ENCODE measurements around the gene HSDL2. TPM values are rescaled to one million over a fixed set of nuclear protein-coding genes. Genes with fewer than 3 reads are reported as not detected.
"Not testable (repeated sequence)": the region's sequence is repeated elsewhere in the genome, so short reads cannot be mapped to it uniquely, and the experiment has no call there.

The HSDL2 gene
- total RNA-seq, 1 donor from 2014 or later, result 4.8 TPM

GRCh38 chr9:112408275-112408674 is 28.4 kb downstream of the HSDL2 start:
- no peaks in the 10 kb centered on the region for H3K27me3 Mint-ChIP-seq (ENCODE audit: unreplicated experiment)
- no peaks in the 10 kb centered on the region for H3K36me3 Mint-ChIP-seq (ENCODE audit: unreplicated experiment)
- no peaks in the 10 kb centered on the region for H3K9me3 Mint-ChIP-seq (ENCODE audit: unreplicated experiment)
- no peak overlapping the region for H3K27ac Mint-ChIP-seq (ENCODE audit: unreplicated experiment)
- no peaks in the 10 kb centered on the region for H3K4me1 Mint-ChIP-seq (ENCODE audit: low read depth, unreplicated experiment)
- DNase-seq, result no peak
- no peak for TF ChIP-seq CTCF (IDR thresholded peaks at IDR 0.05; ENCODE audit: partially characterized antibody, unreplicated experiment)
- H3K4me3 Mint-ChIP-seq (ENCODE audit: unreplicated experiment), result no peak overlapping the region

GRCh38 chr9:112408819-112409218 is 28.9 kb downstream of the HSDL2 start:
- Mint-ChIP-seq H3K4me1 (ENCODE audit: low read depth, unreplicated experiment) (no peaks in the 10 kb centered on the region), H3K9me3 (ENCODE audit: unreplicated experiment) (no peaks in the 10 kb centered on the region), H3K27me3 (ENCODE audit: unreplicated experiment) (no peaks in the 10 kb centered on the region), H3K27ac (ENCODE audit: unreplicated experiment) (no peak overlapping the region), H3K4me3 (ENCODE audit: unreplicated experiment) (no peak overlapping the region), H3K36me3 (ENCODE audit: unreplicated experiment) (no peaks in the 10 kb centered on the region)
- no peak for TF ChIP-seq CTCF (IDR thresholded peaks at IDR 0.05; ENCODE audit: partially characterized antibody, unreplicated experiment)
- DNase-seq, result no peak

- no peak overlapping the region for H3K27ac Mint-ChIP-seq (ENCODE audit: unreplicated experiment)
- no peak for DNase-seq
- H3K36me3 Mint-ChIP-seq (ENCODE audit: unreplicated experiment), result no peaks in the 10 kb centered on the region
- H3K4me1 Mint-ChIP-seq (ENCODE audit: low read depth, unreplicated experiment), result no peaks in the 10 kb centered on the region
- no peak for TF ChIP-seq CTCF (IDR thresholded peaks at IDR 0.05; ENCODE audit: partially characterized antibody, unreplicated experiment)
- no peak overlapping the region for H3K4me3 Mint-ChIP-seq (ENCODE audit: unreplicated experiment)
- H3K27me3 Mint-ChIP-seq (ENCODE audit: unreplicated experiment), result no peaks in the 10 kb centered on the region
- H3K9me3 Mint-ChIP-seq (ENCODE audit: unreplicated experiment), result no peaks in the 10 kb centered on the region
These were observed 29.9 kb downstream of the HSDL2 start for GRCh38 chr9:112409758-112410157.

- no peaks in the 10 kb centered on the region for H3K36me3 Mint-ChIP-seq (ENCODE audit: unreplicated experiment)
- TF ChIP-seq CTCF (IDR thresholded peaks at IDR 0.05; ENCODE audit: partially characterized antibody, unreplicated experiment), result no peak
- no peak overlapping the region for H3K27ac Mint-ChIP-seq (ENCODE audit: unreplicated experiment)
These were observed 31.7 kb downstream of the HSDL2 start for GRCh38 chr9:112411626-112412027.

GRCh38 chr9:112413728-112414127 is 33.8 kb downstream of the HSDL2 start:
- not testable (repeated sequence) for H3K4me1 Mint-ChIP-seq (ENCODE audit: low read depth, unreplicated experiment); H3K36me3 Mint-ChIP-seq (ENCODE audit: unreplicated experiment); H3K27me3 Mint-ChIP-seq (ENCODE audit: unreplicated experiment); H3K4me3 Mint-ChIP-seq (ENCODE audit: unreplicated experiment); H3K9me3 Mint-ChIP-seq (ENCODE audit: unreplicated experiment); H3K27ac Mint-ChIP-seq (ENCODE audit: unreplicated experiment); DNase-seq

More at GRCh38 chr9:112411626-112412027, 31.7 kb downstream of the HSDL2 start:
- no peak for DNase-seq
- no peaks in the 10 kb centered on the region for H3K9me3 Mint-ChIP-seq (ENCODE audit: unreplicated experiment)
- H3K4me1 Mint-ChIP-seq (ENCODE audit: low read depth, unreplicated experiment), result no peaks in the 10 kb centered on the region
- H3K27me3 Mint-ChIP-seq (ENCODE audit: unreplicated experiment), result no peaks in the 10 kb centered on the region
- H3K4me3 Mint-ChIP-seq (ENCODE audit: unreplicated experiment), result no peak overlapping the region

GRCh38 chr9:112420208-112420607 is 40.3 kb downstream of the HSDL2 start:
- TF ChIP-seq CTCF (IDR thresholded peaks at IDR 0.05; ENCODE audit: partially characterized antibody, unreplicated experiment), result no peak
- H3K27ac Mint-ChIP-seq (ENCODE audit: unreplicated experiment), result no peak overlapping the region
- no peaks in the 10 kb centered on the region for H3K27me3 Mint-ChIP-seq (ENCODE audit: unreplicated experiment)
- no peaks in the 10 kb centered on the region for H3K4me1 Mint-ChIP-seq (ENCODE audit: low read depth, unreplicated experiment)
- DNase-seq, result no peak
- H3K9me3 Mint-ChIP-seq (ENCODE audit: unreplicated experiment), result no peaks in the 10 kb centered on the region
- H3K4me3 Mint-ChIP-seq (ENCODE audit: unreplicated experiment), result no peak overlapping the region
- no peaks in the 10 kb centered on the region for H3K36me3 Mint-ChIP-seq (ENCODE audit: unreplicated experiment)

Measured in glutamatergic neuron (in vitro differentiated cells).